HL-60/S4 treated with phorbol 12-myristate 13-acetate at 8.2 ng/mL for 4 days and 3 days (cell line): Measurements from ENCODE around the gene MYLK.

ENCODE experiments used
- in situ Hi-C: fragments of 300-500 bp; cut with MboI; formaldehyde crosslinking; loops from 2 replicates; pipeline ENCODE4 v1.15.0; 2022; ENCODE audit warnings: low sequenced_read_pairs

MYLK gene

DNA sequence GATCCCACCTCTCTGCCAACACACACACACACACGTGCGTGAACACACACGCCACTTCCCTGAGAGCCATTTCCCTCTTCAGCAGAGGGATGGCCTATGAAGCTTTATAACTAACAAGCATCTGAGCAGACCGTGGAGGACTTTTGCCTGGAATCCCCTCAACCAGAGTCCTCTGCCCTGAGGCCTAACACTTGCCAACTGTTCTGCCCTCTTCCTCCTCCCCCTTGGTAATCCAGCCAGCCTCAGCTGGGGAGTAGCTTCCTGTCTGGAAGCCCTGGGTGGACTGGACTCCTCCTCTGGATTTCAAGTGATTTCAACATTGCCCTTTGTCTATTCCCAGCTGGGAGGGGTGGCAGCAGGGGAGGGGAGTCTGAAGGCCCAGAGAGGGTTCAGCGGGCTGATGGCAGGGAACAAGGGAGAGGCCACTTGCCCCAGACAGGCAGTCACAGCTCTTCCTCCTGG, 230.9 kb downstream of the MYLK start:
- in situ Hi-C loops: no loop called here

DNA sequence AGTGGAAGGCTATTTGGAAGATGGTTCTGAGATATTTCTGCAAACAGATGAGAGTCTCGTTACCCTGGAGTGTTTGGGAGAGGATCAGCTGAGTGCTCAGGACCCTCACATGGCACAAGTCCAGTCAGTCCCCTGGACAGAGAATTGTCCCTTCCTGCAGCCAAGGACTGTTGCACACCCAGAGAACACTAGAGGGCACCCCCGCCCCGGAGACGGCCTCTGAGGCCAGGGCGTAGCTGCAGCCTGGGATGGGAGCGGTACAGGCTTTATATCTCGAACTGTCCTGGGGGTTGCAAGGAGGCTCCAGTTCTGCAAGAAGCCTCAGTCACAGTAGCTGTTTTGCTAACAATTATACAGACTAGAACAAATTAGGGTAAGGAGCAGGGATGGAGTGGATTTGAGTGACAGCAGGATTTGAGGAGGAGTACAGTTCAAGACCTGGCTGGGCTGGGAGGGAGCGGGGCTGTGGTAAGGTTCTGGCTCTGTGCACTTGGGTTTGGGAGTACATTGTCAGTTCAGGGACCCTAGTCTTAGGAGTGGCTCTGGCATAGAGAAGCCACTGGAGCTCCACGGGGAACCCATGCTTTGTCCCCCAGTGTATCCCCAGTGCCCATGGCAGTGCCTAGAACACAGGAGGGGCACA, 231.7 kb downstream of the MYLK start:
- in situ Hi-C loops: no loop called here

DNA sequence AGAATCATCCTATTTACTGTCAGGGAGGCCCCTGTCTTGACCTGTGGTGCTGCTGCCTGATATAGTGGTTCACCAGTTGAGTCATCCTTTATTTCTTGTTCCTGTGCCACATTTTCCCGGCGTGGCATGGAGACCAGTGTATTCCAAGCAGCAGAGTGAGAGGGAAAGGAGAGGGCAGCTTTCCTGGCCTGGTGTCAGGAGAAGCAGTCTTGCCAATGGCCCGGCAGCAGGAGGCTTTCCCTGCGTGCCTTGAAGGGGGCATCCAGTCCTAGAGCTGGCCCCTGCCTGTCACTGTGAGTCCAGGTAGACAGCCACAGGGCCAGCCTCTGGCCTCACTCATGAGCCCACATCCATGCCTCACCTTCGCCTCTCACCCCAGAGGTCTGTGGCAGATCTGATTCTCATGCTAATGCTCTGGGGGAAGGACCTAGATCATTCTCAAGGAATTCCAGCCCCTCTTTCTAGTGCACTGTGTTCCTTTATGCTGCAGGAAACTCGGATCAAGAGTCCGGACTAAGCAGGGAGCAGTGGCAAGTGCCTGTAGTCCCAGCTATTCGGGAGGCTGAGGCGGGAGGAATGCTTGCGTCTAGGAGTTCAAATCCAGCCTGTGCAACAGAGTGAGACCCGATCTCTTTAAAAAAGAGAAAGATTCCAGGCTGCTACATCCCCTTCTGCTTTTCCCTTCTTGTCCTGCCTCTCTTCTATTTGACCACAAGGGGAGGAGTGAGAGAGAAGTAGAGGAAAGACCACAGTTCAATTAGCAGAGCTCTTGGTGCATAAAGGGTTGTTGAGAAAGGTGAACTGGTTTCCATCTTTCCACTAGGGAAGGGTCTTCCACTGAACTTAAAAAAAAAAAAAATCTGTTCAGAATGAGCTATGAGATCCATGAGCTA, 232.4 kb downstream of the MYLK start:
- in situ Hi-C loops: no loop called here

DNA sequence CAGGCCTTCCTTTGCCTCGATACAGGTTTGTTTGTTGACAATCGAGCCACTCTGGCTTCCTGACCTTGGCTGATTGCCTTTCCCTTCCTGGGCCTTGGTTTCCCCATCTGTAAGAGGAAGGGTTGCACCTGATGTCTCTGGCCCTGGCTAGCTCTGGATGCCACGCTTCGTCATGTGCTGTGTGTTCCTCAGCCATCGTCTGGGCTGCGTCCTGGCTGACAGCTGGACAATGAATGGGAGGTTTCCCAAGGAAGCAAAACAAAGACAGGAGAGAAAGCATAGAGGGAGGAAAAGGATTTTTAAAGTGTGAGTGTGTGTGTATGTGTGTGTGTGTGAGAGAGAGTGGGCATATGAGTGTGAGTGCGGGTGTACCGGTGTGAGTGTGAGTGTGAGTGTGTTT, 234.0 kb downstream of the MYLK start:
- in situ Hi-C loops: no loop called here

DNA sequence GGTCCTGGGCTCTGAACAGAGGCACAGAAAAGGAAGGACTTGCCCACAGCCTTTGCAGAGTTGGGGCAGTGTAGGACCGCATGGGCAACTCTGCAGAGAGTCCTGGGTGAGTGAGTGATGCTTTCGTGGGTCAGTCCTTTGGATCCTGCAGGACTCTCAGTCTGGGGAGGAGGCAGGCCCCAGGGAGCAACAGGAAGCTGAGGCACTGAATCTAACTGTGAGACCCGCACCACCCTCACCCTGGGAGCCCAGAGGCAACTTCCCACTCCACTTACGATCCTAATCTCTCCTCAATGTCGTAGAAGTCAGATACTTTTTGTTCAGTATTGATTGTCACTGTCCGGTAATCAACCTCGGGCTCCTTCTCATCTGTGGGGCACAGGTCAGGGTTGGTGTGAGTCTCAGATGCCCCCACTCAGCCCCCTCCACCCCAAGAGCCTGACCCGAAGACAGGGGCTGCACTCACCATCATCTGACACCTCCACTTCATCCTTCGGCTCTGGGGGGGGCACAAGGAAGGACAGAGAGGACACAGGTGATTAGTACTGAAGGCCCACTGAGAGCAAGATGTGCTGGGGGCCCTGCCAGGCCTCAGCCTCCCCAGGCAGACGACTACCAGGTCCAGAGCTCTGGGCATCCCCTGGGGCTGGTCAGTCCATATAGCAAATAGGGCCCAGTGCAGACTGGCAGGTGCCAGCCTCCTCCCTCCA, 235.3 kb downstream of the MYLK start:
- in situ Hi-C loops: no loop called here

- in situ Hi-C loops: no loop called here
These were observed 239.8 kb downstream of the MYLK start for GRCh38 chr3:123644358-123644757.

- in situ Hi-C loops: no loop called here
These were observed 241.2 kb downstream of the MYLK start for GRCh38 chr3:123642957-123643330.

DNA sequence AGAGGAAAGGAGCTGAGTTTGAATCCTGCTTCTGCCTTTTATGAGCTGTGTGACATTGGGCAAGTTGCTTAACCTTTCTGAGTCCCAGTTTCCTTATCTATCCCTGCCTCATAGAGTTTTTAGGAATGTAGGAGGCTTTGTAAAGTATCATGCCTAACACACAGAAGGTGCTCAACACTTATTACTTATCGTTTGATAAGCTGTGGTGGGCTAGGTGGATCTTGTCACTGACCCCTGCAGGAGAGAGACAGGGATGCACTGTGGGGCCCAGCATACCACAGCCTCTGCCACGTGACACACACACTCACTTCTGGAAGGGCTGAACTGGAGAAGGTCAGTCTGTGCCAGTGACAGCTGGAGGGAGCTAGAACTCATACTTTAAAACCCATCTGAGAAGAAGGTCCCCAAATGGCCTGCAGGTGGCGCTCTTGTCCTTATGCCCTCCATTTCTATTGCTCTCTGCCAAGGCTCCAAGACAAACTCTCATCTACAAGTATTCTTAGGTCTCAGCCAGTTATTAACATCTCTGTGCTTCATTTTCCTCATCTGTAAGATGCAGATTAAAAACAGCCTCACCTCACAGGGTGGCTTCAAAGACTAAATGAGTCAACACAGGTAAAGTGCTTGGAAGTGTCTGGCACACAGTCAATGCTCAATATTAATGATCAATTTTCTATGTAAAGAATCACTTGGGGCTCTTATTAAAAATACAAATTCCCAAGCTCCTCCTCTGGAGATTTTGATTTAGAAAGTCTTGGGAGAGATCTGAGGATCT, 241.8 kb downstream of the MYLK start:
- in situ Hi-C loops: no loop called here

DNA sequence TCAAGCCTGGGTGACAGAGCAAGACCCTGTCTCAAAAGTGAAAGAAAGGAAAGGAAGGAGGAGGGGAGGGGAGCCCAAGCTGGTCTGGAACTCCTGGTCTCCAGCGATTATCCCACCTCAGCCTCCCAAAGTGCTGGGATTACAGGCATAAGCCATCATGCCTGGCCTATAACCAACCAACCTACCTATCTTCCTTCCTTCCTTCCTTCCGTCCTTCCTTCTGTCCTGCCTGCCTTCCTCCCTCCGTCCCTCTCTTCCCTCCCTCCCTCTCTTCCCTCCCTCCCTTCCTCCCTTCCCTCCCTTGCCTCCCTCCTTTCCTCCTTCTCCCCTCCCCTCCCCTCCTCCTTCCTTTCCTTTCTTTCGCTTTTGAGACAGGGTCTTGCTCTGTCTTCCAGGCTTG, 242.6 kb downstream of the MYLK start:
- in situ Hi-C loops: no loop called here

GRCh38 chr3:123640740-123641462, 243.2 kb downstream of the MYLK start:
- in situ Hi-C loops: no loop called here

GRCh38 chr3:123640311-123640710, 243.8 kb downstream of the MYLK start:
- in situ Hi-C loops: no loop called here

- in situ Hi-C loops: no loop called here
These were observed 245.0 kb downstream of the MYLK start for GRCh38 chr3:123638936-123639689.

- in situ Hi-C loops: no loop called here
These were observed 246.3 kb downstream of the MYLK start for GRCh38 chr3:123637841-123638240.

DNA sequence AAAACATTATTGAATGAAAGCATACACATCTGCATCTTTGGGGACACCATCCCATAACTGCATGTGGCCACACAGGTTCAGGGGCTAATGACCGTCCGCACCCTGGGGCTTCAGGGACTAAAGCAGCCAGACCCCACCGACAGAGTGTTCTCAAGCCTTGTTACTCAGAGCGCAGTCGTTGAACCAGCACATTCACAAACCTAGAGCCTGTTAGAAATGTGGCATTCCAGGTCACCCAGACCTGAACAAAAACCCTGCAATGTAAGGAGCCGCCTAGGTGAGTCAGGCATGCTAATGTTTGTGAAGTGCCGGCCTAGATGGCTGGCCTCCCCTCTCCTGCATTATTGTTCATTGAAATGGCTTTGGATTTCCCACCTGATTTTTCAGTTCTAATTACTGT, 247.0 kb downstream of the MYLK start:
- in situ Hi-C loops: no loop called here

DNA sequence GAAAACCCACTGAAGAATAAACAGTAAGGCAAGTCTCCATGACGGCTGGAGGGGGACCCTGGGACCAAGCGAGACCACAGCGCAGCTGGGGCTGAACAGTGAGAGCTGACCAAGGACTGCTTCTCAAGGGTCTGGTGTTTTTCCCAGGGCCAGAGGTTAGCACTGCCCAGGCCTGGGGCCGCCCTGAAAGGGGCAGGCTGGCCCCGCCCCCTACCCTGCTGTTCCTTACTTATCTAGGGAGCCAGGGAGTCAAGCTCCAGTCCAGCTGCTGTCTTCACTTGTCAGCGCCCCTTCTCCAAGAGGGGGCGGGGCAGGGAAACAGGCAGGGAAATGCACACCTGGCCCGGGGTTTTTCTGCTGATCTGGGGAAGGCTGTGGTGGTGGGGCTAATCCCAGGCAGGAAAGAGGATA, 247.7 kb downstream of the MYLK start:
- in situ Hi-C loops: no loop called here

GRCh38 chr3:123635717-123636116, 248.4 kb downstream of the MYLK start:
- in situ Hi-C loops: no loop called here

- in situ Hi-C loops: no loop called here
These were observed 248.9 kb downstream of the MYLK start for GRCh38 chr3:123635217-123635616.

- in situ Hi-C loops: no loop called here
These were observed 249.7 kb downstream of the MYLK start for GRCh38 chr3:123634149-123635051.

- in situ Hi-C loops: no loop called here
These were observed 250.6 kb downstream of the MYLK start for GRCh38 chr3:123633530-123633929.
